A673 (cell line): Measurements from ENCODE around the gene IRX1. TPM values are rescaled to one million over a fixed set of nuclear protein-coding genes. Genes with fewer than 3 reads are reported as not detected.

Source experiments
- BruUV-seq: library from RNA; stranded (reverse); fragments of 400-500 nt; replicated peaks from 2 replicates; lab custom pipeline; 2021; lab: Mats Ljungman, UMichigan
- CTCF ChIA-PET: fragments of 300-600 bp; sonication (Branson Sonifier 250); formaldehyde crosslinking; loops from one replicate; lab custom pipeline; 2022; ENCODE audit warnings: antibody characterized with exemption; lab: Charles Lee
- POLR2A ChIA-PET: fragments of 300-600 bp; sonication (Branson Sonifier 250); formaldehyde crosslinking; loops from one replicate; lab custom pipeline; 2022; ENCODE audit warnings: antibody characterized with exemption; ENCODE audit not compliant: low non-redundant PET; lab: Charles Lee
- DNase-seq: peaks from one replicate; pipeline ENCODE4 v3.0.0-alpha.2; 2015; ENCODE audit warnings: low spot score
- H3K27ac ChIP-seq: fragments of 200-600 bp; sonication (generic); 2 replicates; pipeline ENCODE4 v1.5.1; 2016; ENCODE audit warnings: mixed run types, low read depth, mild to moderate bottlenecking, mixed read lengths, antibody characterized with exemption, low read length; ENCODE audit not compliant: poor library complexity, severe bottlenecking
- H3K27me3 ChIP-seq: fragments of 200-600 bp; sonication (generic); replicated peaks from 2 replicates; pipeline ENCODE4 v1.6.1; 2017; ENCODE audit warnings: mixed run types, low read depth, mild to moderate bottlenecking, mixed read lengths, antibody characterized with exemption, low read length; ENCODE audit not compliant: insufficient read depth, poor library complexity
- H3K36me3 ChIP-seq: fragments of 200-600 bp; sonication (generic); 2 replicates; pipeline ENCODE4 v1.6.1; 2016; ENCODE audit warnings: mixed run types, mild to moderate bottlenecking, mixed read lengths, antibody characterized with exemption, low read length; ENCODE audit not compliant: insufficient read depth, poor library complexity, severe bottlenecking
- H3K4me1 ChIP-seq: fragments of 200-600 bp; sonication (generic); 2 replicates; pipeline ENCODE4 v1.6.1; 2017; ENCODE audit warnings: mixed run types, mild to moderate bottlenecking, mixed read lengths, antibody characterized with exemption, low read length; ENCODE audit not compliant: insufficient read depth, poor library complexity, severe bottlenecking
- H3K4me3 ChIP-seq: fragments of 200-600 bp; sonication (generic); 2 replicates; pipeline ENCODE4 v1.5.1; 2016; ENCODE audit warnings: low read depth, mixed run types, mild to moderate bottlenecking, mixed read lengths, low read length; ENCODE audit not compliant: poor library complexity, severe bottlenecking
- H3K9me3 ChIP-seq: fragments of 200-600 bp; sonication (generic); 2 replicates; pipeline ENCODE4 v1.6.1; 2016; ENCODE audit warnings: mixed run types, low read depth, mild to moderate bottlenecking, mixed read lengths, antibody characterized with exemption, low read length; ENCODE audit not compliant: poor library complexity, severe bottlenecking
- EZH2 ChIP-seq: fragments of 200-600 bp; sonication (generic); IDR thresholded peaks from 2 replicates; pipeline ENCODE4 v1.6.1; 2017; ENCODE audit warnings: borderline replicate concordance, low read depth, mild to moderate bottlenecking, mixed read lengths, antibody characterized with exemption, low read length; ENCODE audit not compliant: poor library complexity, severe bottlenecking
- intact Hi-C: fragments of 100-400 bp; cut with micrococcal nuclease; formaldehyde crosslinking; loops from one replicate; pipeline ENCODE4 v1.10.0; 2022; ENCODE audit not compliant: unreplicated experiment
- total RNA-seq: library from RNA; stranded (reverse); gene quantifications from 2 replicates; pipeline ENCODE4 v1.2.3, GENCODE V29; 2021
- TF ChIP-seq, protein P1 (sequence below): fragments of 300-800, 200-600 bp; sonication (generic); conservative IDR thresholded peaks from 2 replicates; pipeline ENCODE4 v1.5.1; 2017; ENCODE audit warnings: low read depth, mild to moderate bottlenecking, antibody characterized with exemption, low read length, moderate library complexity, mixed read lengths

IRX1 gene
- total RNA-seq, 1 experiment from 2014 or later: not detected

GRCh38 chr5:3590967-3591900 is 4.4 kb upstream of the IRX1 start:
- no TSS peak for BruUV-seq
- H3K36me3 ChIP-seq: no peaks in the 10 kb centered on the region
- H3K4me3 ChIP-seq: no peak overlapping the region
- POLR2A ChIA-PET: no interaction called here
- DNase-seq: no peak
- no peak overlapping the region for H3K27ac ChIP-seq
- H3K4me1 ChIP-seq: no peaks in the 10 kb centered on the region
- CTCF ChIA-PET: no interaction called here
- no peak for TF ChIP-seq EZH2
- TF ChIP-seq, protein P1, sequence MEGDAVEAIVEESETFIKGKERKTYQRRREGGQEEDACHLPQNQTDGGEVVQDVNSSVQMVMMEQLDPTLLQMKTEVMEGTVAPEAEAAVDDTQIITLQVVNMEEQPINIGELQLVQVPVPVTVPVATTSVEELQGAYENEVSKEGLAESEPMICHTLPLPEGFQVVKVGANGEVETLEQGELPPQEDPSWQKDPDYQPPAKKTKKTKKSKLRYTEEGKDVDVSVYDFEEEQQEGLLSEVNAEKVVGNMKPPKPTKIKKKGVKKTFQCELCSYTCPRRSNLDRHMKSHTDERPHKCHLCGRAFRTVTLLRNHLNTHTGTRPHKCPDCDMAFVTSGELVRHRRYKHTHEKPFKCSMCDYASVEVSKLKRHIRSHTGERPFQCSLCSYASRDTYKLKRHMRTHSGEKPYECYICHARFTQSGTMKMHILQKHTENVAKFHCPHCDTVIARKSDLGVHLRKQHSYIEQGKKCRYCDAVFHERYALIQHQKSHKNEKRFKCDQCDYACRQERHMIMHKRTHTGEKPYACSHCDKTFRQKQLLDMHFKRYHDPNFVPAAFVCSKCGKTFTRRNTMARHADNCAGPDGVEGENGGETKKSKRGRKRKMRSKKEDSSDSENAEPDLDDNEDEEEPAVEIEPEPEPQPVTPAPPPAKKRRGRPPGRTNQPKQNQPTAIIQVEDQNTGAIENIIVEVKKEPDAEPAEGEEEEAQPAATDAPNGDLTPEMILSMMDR: no peak
- H3K9me3 ChIP-seq: peaks cover 28% of the 10 kb centered on the region
- H3K27me3 ChIP-seq: no peaks in the 10 kb centered on the region
- intact Hi-C loops: no loop called here

GRCh38 chr5:3592298-3592697 is 3.3 kb upstream of the IRX1 start:
- Histone ChIP-seq H3K36me3 (no peaks in the 10 kb centered on the region), H3K27ac (no peak overlapping the region), H3K9me3 (peaks cover 26% of the 10 kb centered on the region), H3K27me3 (no peaks in the 10 kb centered on the region), H3K4me3 (no peak overlapping the region), H3K4me1 (no peaks in the 10 kb centered on the region)
- ChIA-PET CTCF (no interaction called here), POLR2A (no interaction called here)
- no peak for DNase-seq
- TF ChIP-seq, protein P1: no peak
- TF ChIP-seq EZH2: no peak
- no TSS peak for BruUV-seq
- intact Hi-C loops: no loop called here

GRCh38 chr5:3593771-3594509 is 1.7 kb upstream of the IRX1 start:
- H3K4me1 ChIP-seq: no peaks in the 10 kb centered on the region
- POLR2A ChIA-PET: no interaction called here
- peaks cover 28% of the 10 kb centered on the region for H3K9me3 ChIP-seq
- no TSS peak for BruUV-seq
- no peak overlapping the region for H3K27ac ChIP-seq
- intact Hi-C loops: no loop called here
- H3K36me3 ChIP-seq: no peaks in the 10 kb centered on the region
- TF ChIP-seq, protein P1: no peak
- TF ChIP-seq EZH2: no peak
- no peaks in the 10 kb centered on the region for H3K27me3 ChIP-seq
- no peak for DNase-seq
- CTCF ChIA-PET: no interaction called here
- no peak overlapping the region for H3K4me3 ChIP-seq
